Muscle of leg (tissue), 11 donors: ENCODE data around the gene OCA2. TPM values are rescaled to one million over a fixed set of nuclear protein-coding genes. Genes with fewer than 3 reads are reported as not detected.
"Not testable (repeated sequence)": the region's sequence is repeated elsewhere in the genome, so short reads cannot be mapped to it uniquely, and the experiment has no call there.

Source experiments
- DNase-seq: peaks from one replicate; pipeline ENCODE4 v3.0.0; 2013
- H3K27ac ChIP-seq: one replicate; pipeline ENCODE4 v1.5.1; 2013; ENCODE audit warnings: mild to moderate bottlenecking, low read length, control low read depth
- H3K27me3 ChIP-seq: one replicate; pipeline ENCODE4 v1.6.1; 2013; ENCODE audit warnings: low read length; ENCODE audit not compliant: control insufficient read depth, insufficient read depth
- H3K36me3 ChIP-seq: one replicate; pipeline ENCODE4 v1.6.1; 2013; ENCODE audit warnings: low read length; ENCODE audit not compliant: control insufficient read depth, insufficient read depth
- H3K4me1 ChIP-seq: one replicate; pipeline ENCODE4 v1.6.1; 2013; ENCODE audit warnings: low read length; ENCODE audit not compliant: control insufficient read depth, insufficient read depth
- H3K4me3 ChIP-seq: one replicate; pipeline ENCODE4 v1.5.1; 2013; ENCODE audit warnings: low read length, control low read depth
- H3K9me3 ChIP-seq: replicated peaks from 2 replicates; pipeline ENCODE4 v1.6.1; 2013; ENCODE audit warnings: low read depth, low read length; ENCODE audit not compliant: control insufficient read depth
- WGBS: methylation state at CpG from one replicate; pipeline ENCODE4 v1.1.5; 2013; ENCODE audit warnings: missing lambda C conversion rate; ENCODE audit not compliant: insufficient coverage; 5-methylcytosine and 5-hydroxymethylcytosine counted together
- polyA plus RNA-seq, 8 donors: library from polyadenylated mRNA; unstranded; fragments of 120-200 nt; gene quantifications; one replicate each; pipeline versions ENCODE4 v1.2.1 to v1.2.3, GENCODE V29; 2013; ENCODE audit warnings: inconsistent platforms in 1 of 8, low replicate concordance in 1 of 8; ENCODE audit not compliant: insufficient read length in 8 of 8, insufficient read depth in 1 of 8
- total RNA-seq: library from RNA; stranded (reverse); fragments of 120-200 nt; gene quantifications from one replicate; pipeline ENCODE4 v1.2.4, GENCODE V29; 2013

OCA2 gene
- total and polyA plus RNA-seq, 9 donors, result 1.9 to 5.3 (median 3.6) TPM

DNA sequence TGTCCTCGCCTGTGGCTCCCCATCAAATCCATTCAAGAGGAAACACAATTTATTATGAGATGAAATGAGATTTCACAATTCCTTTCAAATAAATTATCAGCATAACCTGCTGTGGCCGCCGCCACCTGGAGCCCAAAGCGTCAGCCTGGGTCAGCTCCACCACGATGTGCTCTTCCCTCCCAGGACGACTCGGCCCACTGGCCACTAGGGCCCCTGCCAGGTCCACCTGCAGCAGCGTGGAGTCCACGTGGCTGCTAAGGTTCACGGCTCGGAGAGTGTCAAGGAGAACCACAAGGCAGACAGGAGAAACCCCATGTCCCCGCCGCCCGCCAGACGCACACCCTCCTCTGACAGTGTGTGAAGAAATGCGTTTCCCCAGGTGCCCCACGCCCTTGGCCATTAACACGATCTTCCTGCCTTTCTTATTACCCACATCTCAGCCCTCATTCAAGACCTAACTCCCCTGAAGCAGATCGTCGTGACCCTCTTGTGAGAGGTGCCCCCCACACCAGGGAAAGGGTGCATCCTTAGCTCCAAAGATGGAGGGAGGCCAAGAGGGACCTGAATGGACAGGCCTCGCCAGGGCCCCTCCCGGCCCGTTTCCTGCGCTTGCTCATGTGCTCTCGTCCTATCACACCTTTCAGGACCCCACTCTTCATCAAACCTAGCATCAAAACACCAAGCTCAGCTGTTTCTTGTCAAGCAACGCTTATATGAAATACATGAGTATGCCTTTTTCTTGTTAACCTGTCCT, 80.6 kb downstream of the OCA2 start:
- Histone ChIP-seq H3K36me3 (no peaks in the 10 kb centered on the region), H3K4me1 (peaks cover 14% of the 10 kb centered on the region), H3K9me3 (no peaks in the 10 kb centered on the region), H3K27ac (no peak overlapping the region), H3K27me3 (no peaks in the 10 kb centered on the region), H3K4me3 (no peak overlapping the region)
- DNase-seq, result no peak
- 87% methylated on average over 17 of the region's 26 CpGs for WGBS

DNA sequence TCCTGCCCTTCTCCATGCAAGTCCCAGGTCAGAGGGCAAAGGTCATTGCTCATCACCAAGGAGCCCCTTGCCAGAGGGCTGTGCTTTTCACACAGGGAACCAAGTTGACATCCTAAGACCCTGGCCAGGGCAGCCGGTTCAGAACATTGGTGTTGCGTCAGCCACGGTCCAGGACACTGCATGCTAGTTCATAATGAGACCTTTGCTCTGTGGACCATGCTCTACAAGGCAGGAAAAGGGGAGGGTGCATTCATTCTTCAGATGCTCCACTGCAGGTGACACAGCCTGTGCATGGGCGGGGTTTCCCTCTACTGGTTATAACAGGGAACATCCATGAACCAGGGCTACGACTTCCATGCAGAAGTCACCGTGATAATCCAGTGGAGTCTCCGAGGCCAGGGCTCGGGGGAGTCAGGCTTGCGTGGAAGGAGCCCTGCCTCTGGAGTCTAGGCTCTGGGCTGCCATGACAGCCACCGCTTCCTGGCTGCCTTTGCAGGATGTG, 81.6 kb downstream of the OCA2 start:
- no peak overlapping the region for H3K27ac ChIP-seq
- H3K4me3 ChIP-seq, result no peak overlapping the region
- no peaks in the 10 kb centered on the region for H3K27me3 ChIP-seq
- H3K36me3 ChIP-seq, result no peaks in the 10 kb centered on the region
- WGBS, result 63% methylated on average over 9 of the region's 10 CpGs
- no peak for DNase-seq
- no peaks in the 10 kb centered on the region for H3K9me3 ChIP-seq
- peaks cover 14% of the 10 kb centered on the region for H3K4me1 ChIP-seq

DNA sequence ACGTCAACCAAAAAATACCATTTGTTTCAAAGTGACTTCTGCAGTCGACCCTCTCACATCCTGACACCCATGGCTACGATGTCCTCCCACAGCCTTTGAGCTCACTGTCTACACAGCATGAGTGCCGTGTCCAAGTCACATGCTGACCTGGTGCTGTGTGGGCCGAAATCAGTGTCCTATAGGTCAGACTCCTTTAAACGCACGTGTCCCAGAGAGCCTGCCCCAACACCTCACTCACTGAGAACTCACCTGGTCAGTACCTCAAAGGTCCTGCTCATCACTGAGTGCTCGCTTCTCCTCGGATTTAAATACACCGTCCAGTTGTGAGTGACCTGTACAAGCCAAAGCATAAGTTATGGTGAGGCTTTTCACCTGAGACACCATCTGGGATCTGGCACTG, 83.3 kb downstream of the OCA2 start:
- Histone ChIP-seq H3K4me3 (no peak overlapping the region), H3K4me1 (peaks cover 7% of the 10 kb centered on the region), H3K27me3 (no peaks in the 10 kb centered on the region), H3K9me3 (no peaks in the 10 kb centered on the region), H3K36me3 (no peaks in the 10 kb centered on the region), H3K27ac (no peak overlapping the region)
- DNase-seq, result no peak
- WGBS, result 89% methylated on average over 10 of the region's 10 CpGs

DNA sequence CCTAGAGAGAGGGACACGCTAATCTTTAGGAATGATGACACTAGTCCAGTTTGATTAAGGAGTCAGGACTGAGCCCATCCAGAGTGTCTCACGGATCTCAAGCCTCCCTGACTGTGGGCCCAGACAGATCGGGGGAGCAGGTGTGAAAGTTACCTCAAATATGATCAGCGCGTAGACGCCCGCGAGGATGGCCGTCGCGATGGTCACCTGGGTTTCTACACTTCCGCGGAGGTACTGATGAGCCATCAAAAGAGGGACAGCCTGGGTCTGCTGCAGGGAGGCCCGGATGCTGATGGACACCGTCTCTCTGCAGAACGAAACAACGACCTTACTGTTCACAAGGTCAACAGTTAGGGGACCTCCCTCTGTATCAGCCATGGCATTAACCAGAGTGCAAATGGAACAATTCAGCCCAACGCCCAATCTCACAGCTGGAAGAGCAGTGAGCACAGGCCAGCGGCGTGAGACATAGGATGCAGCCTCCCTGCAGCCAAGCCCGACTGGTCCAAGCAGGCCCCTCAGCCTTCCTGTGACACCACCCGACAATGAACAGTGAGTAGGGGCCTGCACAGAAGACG, 84.4 kb downstream of the OCA2 start:
- no peaks in the 10 kb centered on the region for H3K36me3 ChIP-seq
- no peak for DNase-seq
- no peaks in the 10 kb centered on the region for H3K9me3 ChIP-seq
- H3K4me1 ChIP-seq, result peaks cover 5% of the 10 kb centered on the region
- H3K27ac ChIP-seq, result no peak overlapping the region
- whole genome bisulfite sequencing, result 92% methylated on average over 22 of the region's 23 CpGs
- no peak overlapping the region for H3K4me3 ChIP-seq
- no peaks in the 10 kb centered on the region for H3K27me3 ChIP-seq

DNA sequence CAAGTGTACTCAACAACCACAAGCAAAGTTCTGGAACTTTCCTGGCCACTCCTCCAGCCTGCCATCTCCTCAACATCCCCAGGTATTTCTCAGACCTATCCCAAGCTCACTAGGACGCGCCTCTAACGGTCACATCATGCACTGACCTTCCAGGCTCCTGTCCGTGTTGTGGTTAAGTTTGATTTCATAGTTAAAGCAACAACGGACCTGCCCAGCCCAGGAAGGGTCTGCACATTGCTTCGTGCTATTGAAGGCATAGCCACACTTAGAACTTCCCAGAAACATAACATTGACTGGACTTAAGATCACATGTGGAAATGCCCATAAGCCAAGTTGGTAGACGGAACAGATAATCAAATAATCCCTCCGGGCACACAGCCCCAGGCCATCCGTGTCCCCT, 85.1 kb downstream of the OCA2 start:
- Histone ChIP-seq H3K27ac (no peak overlapping the region), H3K4me3 (no peak overlapping the region), H3K36me3 (no peaks in the 10 kb centered on the region), H3K27me3 (no peaks in the 10 kb centered on the region), H3K4me1 (no peaks in the 10 kb centered on the region), H3K9me3 (no peaks in the 10 kb centered on the region)
- WGBS, result 81% methylated on average over 5 of the region's 9 CpGs
- no peak for DNase-seq

DNA sequence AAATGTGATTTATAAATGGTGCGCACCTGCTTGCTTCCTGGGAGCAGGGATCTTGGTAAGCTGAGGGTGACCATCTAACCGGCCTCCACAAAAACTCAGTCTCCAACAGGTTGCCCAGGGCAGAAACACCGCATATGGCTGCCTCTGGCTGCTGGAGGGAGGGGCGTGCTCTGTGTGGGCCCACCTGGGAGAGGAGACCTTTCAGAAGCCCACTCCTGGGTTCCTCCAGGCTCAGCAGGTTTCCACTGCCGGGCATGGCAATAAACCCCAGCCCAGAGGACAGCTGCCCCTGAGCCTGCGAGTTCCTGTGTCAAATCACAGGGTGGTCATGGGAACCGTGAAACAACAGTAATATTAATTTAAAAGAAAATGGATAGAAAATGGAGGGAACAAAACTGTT, 85.6 kb downstream of the OCA2 start:
- DNase-seq, result no peak
- no peaks in the 10 kb centered on the region for H3K27me3 ChIP-seq
- H3K36me3 ChIP-seq, result no peaks in the 10 kb centered on the region
- no peak overlapping the region for H3K4me3 ChIP-seq
- no peak overlapping the region for H3K27ac ChIP-seq
- H3K4me1 ChIP-seq, result no peaks in the 10 kb centered on the region
- no peaks in the 10 kb centered on the region for H3K9me3 ChIP-seq
- 62% methylated on average over 2 of the region's 7 CpGs for WGBS

DNA sequence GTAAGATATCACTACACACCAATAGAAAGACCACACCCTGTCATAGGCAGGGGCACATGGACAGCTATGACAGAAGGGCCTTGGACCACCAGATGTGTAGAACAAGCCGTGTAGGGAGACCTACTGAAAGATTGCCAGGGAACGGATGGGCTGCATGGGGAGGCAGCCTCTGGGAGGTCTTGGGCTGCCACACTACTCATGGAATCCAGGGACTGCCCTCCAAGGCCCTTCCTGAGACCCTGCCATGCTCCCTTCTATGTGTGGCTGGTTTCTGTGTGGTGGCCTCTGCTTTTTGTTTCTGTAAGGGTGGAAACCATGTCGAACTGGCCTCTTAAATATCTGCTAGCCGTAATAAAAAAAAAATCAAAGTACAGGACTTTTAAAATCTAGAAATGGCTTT, 86.9 kb downstream of the OCA2 start:
- no peak overlapping the region for H3K27ac ChIP-seq
- no peaks in the 10 kb centered on the region for H3K36me3 ChIP-seq
- no peak for DNase-seq
- H3K4me1 ChIP-seq, result no peaks in the 10 kb centered on the region
- 90% methylated on average over 2 of the region's 4 CpGs for WGBS
- H3K27me3 ChIP-seq, result no peaks in the 10 kb centered on the region
- H3K9me3 ChIP-seq, result no peaks in the 10 kb centered on the region
- no peak overlapping the region for H3K4me3 ChIP-seq

DNA sequence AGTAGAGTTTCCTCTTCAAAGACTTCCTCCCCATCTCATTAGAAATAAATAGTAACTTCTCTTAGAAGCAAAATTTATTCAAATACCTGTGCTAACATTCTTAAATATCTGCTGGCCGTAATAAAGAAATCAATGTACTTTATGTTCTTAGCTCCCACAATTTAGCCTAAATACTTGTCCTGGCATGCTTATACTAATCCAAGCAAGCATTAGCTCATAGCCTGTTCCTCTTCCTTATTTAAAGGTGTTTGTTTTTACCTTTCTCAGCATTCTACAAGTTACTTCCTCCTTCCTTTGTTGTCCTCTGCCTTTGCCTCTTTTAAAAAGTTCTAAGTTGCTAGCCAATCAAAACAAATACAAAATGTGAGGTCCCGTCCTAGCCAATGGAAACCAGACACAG, 90.9 kb downstream of the OCA2 start:
- not testable (repeated sequence) for H3K4me3 ChIP-seq, H3K36me3 ChIP-seq, H3K27me3 ChIP-seq, H3K4me1 ChIP-seq, H3K9me3 ChIP-seq, H3K27ac ChIP-seq, DNase-seq
- no CpG with 5 or more reads among the region's 2 CpGs for WGBS

DNA sequence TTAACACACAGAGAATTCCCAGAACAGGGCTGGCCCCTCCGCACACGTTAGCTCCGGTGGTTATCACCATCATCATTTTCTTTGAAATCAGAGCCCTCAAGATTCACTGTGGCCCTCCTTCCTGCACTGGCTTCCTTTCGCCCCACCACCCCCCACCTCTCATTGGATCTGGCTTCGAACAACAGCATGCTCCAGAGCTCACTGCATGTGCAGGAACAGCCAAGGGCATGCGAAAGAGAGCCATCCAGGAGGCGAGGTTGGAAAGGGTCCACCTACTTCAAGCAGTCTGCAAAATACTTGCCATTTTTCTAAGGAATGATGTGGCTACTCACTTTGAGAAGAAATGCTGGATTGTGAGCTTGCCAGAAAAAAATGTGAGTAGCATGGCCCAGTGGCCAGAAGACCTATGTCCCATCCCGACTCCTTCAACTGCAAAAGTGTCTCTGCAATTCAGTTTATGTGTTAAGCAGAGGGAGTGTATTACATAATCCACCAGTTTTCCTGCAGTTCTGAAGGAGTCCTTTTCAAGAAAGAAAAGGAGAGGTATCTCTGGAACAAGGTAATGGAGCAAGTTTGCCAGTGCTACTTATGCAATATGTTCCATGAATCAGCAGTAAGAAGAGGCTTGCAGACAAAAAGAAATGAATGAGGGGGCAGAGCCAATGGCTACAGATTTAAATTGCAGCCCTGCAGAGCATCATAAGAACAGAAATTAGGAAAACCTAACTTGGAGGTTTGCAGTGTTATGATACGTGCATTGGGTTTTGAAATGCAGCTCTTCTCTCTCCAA, 92.8 kb downstream of the OCA2 start:
- H3K4me3 ChIP-seq, result no peak overlapping the region
- H3K36me3 ChIP-seq, result no peaks in the 10 kb centered on the region
- no peaks in the 10 kb centered on the region for H3K4me1 ChIP-seq
- H3K27ac ChIP-seq, result no peak overlapping the region
- H3K9me3 ChIP-seq, result no peaks in the 10 kb centered on the region
- DNase-seq, result peak; percentile 81
- 67% methylated on average over 6 of the region's 9 CpGs for WGBS
- no peaks in the 10 kb centered on the region for H3K27me3 ChIP-seq

DNA sequence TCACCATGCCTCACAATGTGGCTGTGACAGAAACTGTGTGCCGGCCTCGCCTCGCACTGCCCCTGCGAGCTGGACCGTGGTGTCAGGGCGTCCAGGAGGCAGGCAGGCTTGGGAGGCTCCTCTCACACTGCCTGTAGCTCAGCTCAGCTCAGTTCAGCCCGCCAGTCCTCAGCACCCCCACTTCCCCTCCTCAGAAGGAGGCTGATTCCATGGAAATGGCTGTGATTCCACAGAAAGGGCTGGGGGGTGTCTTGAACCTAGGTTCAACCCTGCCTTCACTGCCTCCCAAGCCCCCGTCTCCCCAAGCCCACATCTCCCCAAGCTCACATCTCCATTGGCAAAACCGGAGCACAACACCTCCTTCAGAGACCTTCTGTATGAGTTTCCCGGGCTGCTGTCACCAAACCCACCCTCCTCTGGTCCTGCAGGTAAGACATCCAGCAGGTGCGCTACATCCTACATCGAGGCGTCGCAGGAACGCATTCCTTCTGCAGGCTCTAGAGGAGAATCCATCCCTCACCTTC, 94.0 kb downstream of the OCA2 start:
- no peak for DNase-seq
- H3K36me3 ChIP-seq, result no peaks in the 10 kb centered on the region
- no peak overlapping the region for H3K27ac ChIP-seq
- H3K27me3 ChIP-seq, result no peaks in the 10 kb centered on the region
- WGBS, result 95% methylated on average over 14 of the region's 15 CpGs
- no peaks in the 10 kb centered on the region for H3K9me3 ChIP-seq
- no peak overlapping the region for H3K4me3 ChIP-seq
- no peaks in the 10 kb centered on the region for H3K4me1 ChIP-seq
